Measurements from ENCODE around the gene SHF.
A peak's percentile ranks its signal among the peaks of the same experiment; 100 is the strongest.

DNA sequence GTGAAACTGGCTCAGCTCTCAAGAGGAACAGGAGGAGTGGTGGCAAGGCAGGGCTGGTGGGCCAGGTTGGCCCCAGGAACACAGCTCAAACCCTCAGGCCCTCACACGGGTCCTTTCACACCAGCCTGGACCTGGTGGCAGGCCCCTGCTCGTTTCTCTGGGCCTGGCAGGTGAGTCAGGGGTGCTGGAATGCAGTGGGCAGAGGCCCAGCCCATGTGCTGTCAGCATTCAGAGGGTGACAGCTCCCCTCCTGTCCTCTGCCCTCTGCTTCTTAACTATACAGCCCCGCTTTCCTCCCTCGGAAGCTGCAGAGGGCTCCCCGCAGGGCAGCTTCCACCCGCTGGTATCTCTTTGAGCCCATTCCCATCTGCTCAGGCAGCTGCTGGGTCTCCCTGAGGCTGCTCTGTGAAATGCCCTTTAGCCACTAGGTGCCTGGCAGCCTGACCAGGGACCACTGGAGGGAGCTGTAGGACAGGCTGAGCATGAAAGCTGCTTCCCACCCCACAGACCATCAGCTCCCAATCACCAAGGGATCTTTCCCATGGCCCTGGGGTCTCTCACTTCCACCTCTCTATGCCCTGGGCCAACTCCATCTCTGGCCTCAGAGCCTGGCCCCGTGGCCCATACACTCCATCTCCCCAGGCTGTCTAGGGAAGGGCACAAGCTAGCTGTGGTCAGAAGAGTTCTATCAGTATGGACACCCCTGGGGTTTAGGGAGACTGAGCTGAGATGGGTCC, 24.8 kb downstream of the SHF start:
- TF ChIP-seq POLR2A (IDR thresholded peaks at IDR 0.05; ENCODE audit: low read depth, low read length) (no peak), POLR2AphosphoS5 (IDR thresholded peaks at IDR 0.05; ENCODE audit: low read depth, low read length) (no peak; the same call in 1 of the 2 replicates), TAF1 (IDR thresholded peaks at IDR 0.05; ENCODE audit: low read depth, low read length) (no peak), PAX5 (IDR thresholded peaks at IDR 0.05; ENCODE audit: insufficient read depth, low read length, severe bottlenecking) (peak; percentile 4), POU2F2 (IDR thresholded peaks at IDR 0.05; ENCODE audit: low read depth, low read length) (no peak)
